AG09319 (cell line): Measurements from ENCODE around the gene ANKRD55.
"Not testable (repeated sequence)": the region's sequence is repeated elsewhere in the genome, so short reads cannot be mapped to it uniquely, and the experiment has no call there.

ENCODE experiments used
- DNase-seq: peaks from one replicate; pipeline ENCODE4 v3.0.0-alpha.2; 2010; ENCODE audit warnings: low read depth; ENCODE audit errors: extremely low read depth
- CTCF ChIP-seq: IDR thresholded peaks from 2 replicates; pipeline ENCODE4 v1.5.1; 2011; ENCODE audit warnings: low read depth, mild to moderate bottlenecking, inconsistent platforms, low read length, moderate library complexity

ANKRD55 gene

GRCh38 chr5:56273376-56273955 is 40.3 kb upstream of the ANKRD55 start:
- DNase-seq = no peak
- TF ChIP-seq CTCF = no peak

- TF ChIP-seq CTCF = no peak
- DNase-seq = no peak
These were observed 39.6 kb upstream of the ANKRD55 start for GRCh38 chr5:56272765-56273164.

DNA sequence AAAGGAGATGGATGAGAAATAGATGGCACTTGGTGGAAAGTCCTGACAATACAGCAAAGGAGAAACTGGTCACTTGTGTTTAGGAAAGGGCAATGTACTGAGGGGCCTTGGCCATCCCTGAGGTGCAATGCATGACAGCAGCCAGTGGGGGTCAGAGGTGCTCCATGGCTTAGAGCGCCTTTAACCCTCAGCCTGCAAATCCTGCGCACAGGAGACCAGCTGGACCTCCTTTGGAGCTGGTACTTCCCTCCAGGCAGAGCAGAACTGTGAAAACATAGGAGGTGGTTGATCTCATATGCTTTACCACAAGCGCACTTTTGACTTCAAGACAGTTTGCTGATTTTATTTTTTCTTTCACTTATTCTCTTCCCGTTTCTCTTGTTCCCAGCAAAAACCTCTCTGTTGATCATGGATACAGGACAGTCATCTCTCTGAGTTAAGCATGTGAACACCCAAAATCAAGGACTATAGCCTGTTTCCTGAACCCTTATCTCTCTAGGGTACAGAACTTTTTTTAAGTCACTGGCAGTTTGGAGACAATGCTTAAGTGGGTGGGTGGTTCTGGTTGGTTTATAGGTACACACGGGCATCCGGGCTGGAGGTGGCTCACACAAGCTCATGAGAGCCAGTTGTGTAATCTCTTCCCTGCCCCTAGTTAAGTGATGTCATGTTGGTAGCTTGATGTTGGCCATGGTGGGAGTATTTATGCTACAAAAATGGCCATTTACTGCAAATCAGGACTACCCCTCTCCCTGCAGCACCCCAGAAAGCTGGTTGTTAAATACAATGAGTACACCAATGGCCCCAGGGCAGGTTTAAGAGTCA is 37.6 kb upstream of the ANKRD55 start:
- peak; percentile 100 for TF ChIP-seq CTCF
- DNase-seq = peak; percentile 71

GRCh38 chr5:56270058-56270457 is 36.9 kb upstream of the ANKRD55 start:
- TF ChIP-seq CTCF = no peak
- no peak for DNase-seq

DNA sequence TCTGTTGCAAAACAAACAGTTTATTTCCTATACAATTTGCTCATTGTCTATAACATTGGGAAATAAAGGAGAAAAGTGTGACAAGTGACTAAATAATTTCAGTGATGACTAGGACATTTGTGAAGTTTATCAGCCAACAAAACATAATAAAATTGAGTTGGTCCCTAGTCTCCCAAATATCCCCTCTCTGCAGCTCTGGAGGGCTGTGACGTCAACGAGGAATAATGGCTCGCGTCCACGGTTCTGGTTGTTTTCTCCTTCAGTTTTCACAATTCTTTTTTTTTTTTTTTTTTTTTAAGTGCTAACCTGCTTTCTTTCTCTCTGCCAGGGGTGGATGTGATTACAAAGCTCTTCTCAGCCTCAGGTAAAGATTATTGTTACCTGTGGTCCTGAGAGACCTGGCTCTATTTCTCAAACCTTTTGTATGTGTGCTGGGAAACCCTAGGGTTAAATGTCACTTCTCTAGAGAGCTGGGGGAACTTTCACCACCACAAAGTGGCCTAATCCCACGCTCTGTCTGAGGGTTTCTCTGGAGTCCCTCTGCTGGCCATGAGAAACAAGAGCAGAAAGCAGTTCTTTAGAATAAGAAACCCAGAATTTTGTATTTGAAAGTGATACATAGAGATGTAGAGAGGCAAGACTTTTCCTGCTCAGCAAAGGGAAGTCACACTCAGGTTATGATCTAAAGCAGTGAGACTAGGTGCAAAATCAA is 36.2 kb upstream of the ANKRD55 start:
- no peak for DNase-seq
- TF ChIP-seq CTCF = peak; percentile 81

- not testable (repeated sequence) for DNase-seq
These were observed 35.6 kb upstream of the ANKRD55 start for GRCh38 chr5:56268707-56269106.

DNA sequence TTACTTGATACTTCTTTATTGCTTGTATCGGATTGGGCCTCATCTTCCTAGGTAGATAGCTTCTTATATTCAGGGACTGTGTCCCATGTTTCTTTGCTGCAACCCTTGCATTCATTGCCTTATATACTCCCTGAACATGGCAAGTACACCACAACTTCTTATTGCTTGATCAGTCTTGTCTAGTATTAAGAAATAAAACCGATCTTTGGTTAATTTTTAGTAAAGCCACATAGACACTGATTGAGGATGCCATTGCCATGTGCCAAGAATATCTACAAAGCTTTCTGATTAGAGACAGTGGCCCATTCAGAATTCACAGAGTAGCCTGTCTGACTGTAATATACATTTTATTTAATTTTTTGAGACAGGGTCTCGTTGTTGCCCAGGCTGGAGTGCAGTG is 34.7 kb upstream of the ANKRD55 start:
- TF ChIP-seq CTCF = no peak
- no peak for DNase-seq
